Smooth muscle cell (in vitro differentiated cells): Measurements from ENCODE around the gene TUBGCP4. TPM values are rescaled to one million over a fixed set of nuclear protein-coding genes. Genes with fewer than 3 reads are reported as not detected.
"Not testable (repeated sequence)": the region's sequence is repeated elsewhere in the genome, so short reads cannot be mapped to it uniquely, and the experiment has no call there.

Source experiments
- DNase-seq: peaks from one replicate; lab custom pipeline; 2025; ENCODE audit not compliant: unreplicated experiment; lab: John Stamatoyannopoulos, UW
- H2AFZ ChIP-seq: fragments of 200-600 bp; sonication (generic); 2 replicates; pipeline ENCODE4 v1.6.0; 2016; ENCODE audit warnings: antibody characterized with exemption, low read depth, mild to moderate bottlenecking
- H3F3A ChIP-seq: fragments of 200-600 bp; sonication (generic); 2 replicates; pipeline ENCODE4 v1.6.0; 2017; ENCODE audit warnings: antibody characterized with exemption, low read depth
- H3K27ac ChIP-seq: fragments of 200-600 bp; sonication (generic); 2 replicates; pipeline ENCODE4 v1.5.1; 2016; ENCODE audit warnings: low read depth, mild to moderate bottlenecking
- H3K27me3 ChIP-seq: fragments of 200-600 bp; sonication (generic); 2 replicates; pipeline ENCODE4 v1.6.1; 2016; ENCODE audit warnings: low read depth, mild to moderate bottlenecking
- H3K36me3 ChIP-seq: fragments of 200-600 bp; sonication (generic); 2 replicates; pipeline ENCODE4 v1.5.1; 2016; ENCODE audit warnings: low read depth
- H3K4me1 ChIP-seq: fragments of 200-600 bp; sonication (generic); 2 replicates; pipeline ENCODE4 v1.5.1; 2016; ENCODE audit warnings: low read depth
- H3K4me2 ChIP-seq: fragments of 200-600 bp; sonication (generic); 2 replicates; pipeline ENCODE4 v1.6.0; 2016; ENCODE audit warnings: mild to moderate bottlenecking
- H3K4me3 ChIP-seq: fragments of 200-600 bp; sonication (generic); 2 replicates; pipeline ENCODE4 v1.5.1; 2016; ENCODE audit warnings: mild to moderate bottlenecking
- H3K79me2 ChIP-seq: fragments of 200-600 bp; sonication (generic); 2 replicates; pipeline ENCODE4 v1.6.0; 2016; ENCODE audit warnings: low read depth, mild to moderate bottlenecking
- H3K9ac ChIP-seq: fragments of 200-600 bp; sonication (generic); 2 replicates; pipeline ENCODE4 v1.6.0; 2016; ENCODE audit warnings: low read depth
- H3K9me3 ChIP-seq: fragments of 200-600 bp; sonication (generic); replicated peaks from 2 replicates; pipeline ENCODE4 v1.5.1; 2016; ENCODE audit warnings: low read depth
- H4K20me1 ChIP-seq: fragments of 200-600 bp; sonication (generic); 2 replicates; pipeline ENCODE4 v1.6.0; 2016; ENCODE audit warnings: low read depth
- WGBS: methylation state at CpG from one replicate; pipeline ENCODE4 v1.1.7; 2016; ENCODE audit warnings: low lambda C conversion rate; 5-methylcytosine and 5-hydroxymethylcytosine counted together
- polyA plus RNA-seq: library from polyadenylated mRNA; unstranded; fragments of >200 nt; fragmentation: Nextera tagmentation; extraction: Ambion mirVana; gene quantifications from 2 replicates; pipeline ENCODE4 v1.2.1, GENCODE V29; 2016
- total RNA-seq: library from RNA; depleted of rRNA; stranded (reverse); fragments of >200 nt; gene quantifications from 2 replicates; pipeline ENCODE4 v1.2.3, GENCODE V29; 2014
- TF ChIP-seq, protein P1 (sequence below): fragments of 200-600 bp; sonication (generic); IDR thresholded peaks from 2 replicates; pipeline ENCODE4 v1.5.1; 2017; ENCODE audit warnings: borderline replicate concordance, mild to moderate bottlenecking, antibody characterized with exemption; ENCODE audit not compliant: insufficient read depth, poor library complexity, severe bottlenecking

Gene TUBGCP4
- total and polyA plus RNA-seq, 2 experiments from 2014 or later = 10.2 to 11.4 TPM

DNA sequence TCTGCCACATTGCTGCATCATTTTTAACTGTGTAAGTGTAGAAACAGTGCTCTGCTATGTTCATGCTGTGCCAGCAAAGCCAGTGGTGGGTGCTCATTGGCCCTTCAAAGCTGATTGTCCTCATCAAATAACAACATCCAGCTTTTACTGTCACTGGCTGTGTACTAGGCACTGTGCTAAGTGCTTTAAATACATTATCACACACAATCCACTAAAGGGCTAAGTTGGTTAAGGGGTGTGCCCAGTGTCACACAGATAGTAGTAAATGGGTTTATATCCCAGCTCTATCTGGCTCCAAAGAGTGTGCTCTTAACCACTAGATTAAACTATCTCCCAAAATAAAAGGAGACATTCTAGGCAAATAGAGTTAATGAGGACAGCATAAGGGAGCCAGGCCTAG lies 7.7 kb downstream of the TUBGCP4 start:
- TF ChIP-seq, protein P1, sequence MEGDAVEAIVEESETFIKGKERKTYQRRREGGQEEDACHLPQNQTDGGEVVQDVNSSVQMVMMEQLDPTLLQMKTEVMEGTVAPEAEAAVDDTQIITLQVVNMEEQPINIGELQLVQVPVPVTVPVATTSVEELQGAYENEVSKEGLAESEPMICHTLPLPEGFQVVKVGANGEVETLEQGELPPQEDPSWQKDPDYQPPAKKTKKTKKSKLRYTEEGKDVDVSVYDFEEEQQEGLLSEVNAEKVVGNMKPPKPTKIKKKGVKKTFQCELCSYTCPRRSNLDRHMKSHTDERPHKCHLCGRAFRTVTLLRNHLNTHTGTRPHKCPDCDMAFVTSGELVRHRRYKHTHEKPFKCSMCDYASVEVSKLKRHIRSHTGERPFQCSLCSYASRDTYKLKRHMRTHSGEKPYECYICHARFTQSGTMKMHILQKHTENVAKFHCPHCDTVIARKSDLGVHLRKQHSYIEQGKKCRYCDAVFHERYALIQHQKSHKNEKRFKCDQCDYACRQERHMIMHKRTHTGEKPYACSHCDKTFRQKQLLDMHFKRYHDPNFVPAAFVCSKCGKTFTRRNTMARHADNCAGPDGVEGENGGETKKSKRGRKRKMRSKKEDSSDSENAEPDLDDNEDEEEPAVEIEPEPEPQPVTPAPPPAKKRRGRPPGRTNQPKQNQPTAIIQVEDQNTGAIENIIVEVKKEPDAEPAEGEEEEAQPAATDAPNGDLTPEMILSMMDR = no peak
- Histone ChIP-seq H3K4me2 (no peak overlapping the region), H3K79me2 (no peaks in the 10 kb centered on the region), H3K9me3 (no peaks in the 10 kb centered on the region), H3K4me1 (no peaks in the 10 kb centered on the region), H3F3A (no peaks in the 10 kb centered on the region), H3K27me3 (no peaks in the 10 kb centered on the region), H3K27ac (no peak overlapping the region), H2AFZ (no peak overlapping the region), H3K4me3 (no peak overlapping the region), H3K36me3 (peaks cover 4% of the 10 kb centered on the region), H3K9ac (no peak overlapping the region), H4K20me1 (no peaks in the 10 kb centered on the region)
- no peak for DNase-seq

DNA sequence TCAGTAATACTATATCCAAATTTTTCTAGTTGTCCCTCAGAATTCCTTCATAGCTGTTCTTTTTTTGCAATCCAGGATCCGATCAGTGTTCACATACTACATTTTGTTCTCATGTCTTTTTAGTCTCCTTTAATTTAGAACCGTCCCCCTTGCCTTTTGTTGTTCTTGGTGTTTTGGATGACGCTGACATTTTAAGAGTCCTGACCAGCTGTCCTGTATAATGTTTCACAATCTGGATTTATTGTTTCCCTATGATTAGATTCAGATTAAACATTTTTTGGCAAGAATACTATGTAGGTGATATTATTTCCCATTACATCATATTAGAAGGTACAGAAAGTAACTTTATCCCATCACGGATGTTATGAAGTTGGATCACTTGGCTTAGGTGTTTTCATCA lies 11.4 kb downstream of the TUBGCP4 start:
- Histone ChIP-seq H3K79me2 (no peaks in the 10 kb centered on the region), H3F3A (no peaks in the 10 kb centered on the region), H3K4me1 (no peaks in the 10 kb centered on the region), H3K27ac (no peak overlapping the region), H3K4me2 (no peak overlapping the region), H4K20me1 (no peaks in the 10 kb centered on the region), H3K4me3 (no peak overlapping the region), H2AFZ (no peak overlapping the region), H3K9ac (no peak overlapping the region), H3K27me3 (no peaks in the 10 kb centered on the region), H3K9me3 (no peaks in the 10 kb centered on the region), H3K36me3 (peaks cover 4% of the 10 kb centered on the region)
- TF ChIP-seq, protein P1 = no peak
- 98% methylated on average over 4 of the region's 4 CpGs for WGBS
- no peak for DNase-seq

DNA sequence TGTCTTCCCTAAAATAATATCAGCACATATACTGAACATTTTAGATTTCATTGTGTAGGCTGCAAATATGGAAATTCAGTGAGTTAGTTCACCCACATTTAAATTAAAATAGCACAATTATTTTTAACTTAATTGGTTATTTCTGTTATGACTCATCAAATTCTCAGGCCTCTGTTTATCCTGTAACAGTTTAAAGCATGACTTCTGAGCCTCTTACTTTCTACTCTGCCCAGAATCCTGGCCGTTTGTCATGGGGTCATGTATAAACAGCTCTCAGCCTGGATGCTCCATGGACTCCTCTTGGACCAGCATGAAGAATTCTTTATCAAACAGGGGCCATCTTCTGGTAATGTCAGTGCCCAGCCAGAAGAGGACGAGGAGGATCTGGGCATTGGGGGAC lies 12.2 kb downstream of the TUBGCP4 start:
- no peak overlapping the region for H3K9ac ChIP-seq
- TF ChIP-seq, protein P1 = no peak
- H4K20me1 ChIP-seq = no peaks in the 10 kb centered on the region
- H3K9me3 ChIP-seq = no peaks in the 10 kb centered on the region
- 78% methylated on average over 2 of the region's 2 CpGs for WGBS
- H3K79me2 ChIP-seq = no peaks in the 10 kb centered on the region
- no peaks in the 10 kb centered on the region for H3K27me3 ChIP-seq
- peaks cover 8% of the 10 kb centered on the region for H3K36me3 ChIP-seq
- H2AFZ ChIP-seq = no peak overlapping the region
- H3K4me1 ChIP-seq = no peaks in the 10 kb centered on the region
- H3K4me3 ChIP-seq = no peak overlapping the region
- DNase-seq = no peak
- H3F3A ChIP-seq = no peaks in the 10 kb centered on the region
- no peak overlapping the region for H3K27ac ChIP-seq
- H3K4me2 ChIP-seq = no peak overlapping the region

DNA sequence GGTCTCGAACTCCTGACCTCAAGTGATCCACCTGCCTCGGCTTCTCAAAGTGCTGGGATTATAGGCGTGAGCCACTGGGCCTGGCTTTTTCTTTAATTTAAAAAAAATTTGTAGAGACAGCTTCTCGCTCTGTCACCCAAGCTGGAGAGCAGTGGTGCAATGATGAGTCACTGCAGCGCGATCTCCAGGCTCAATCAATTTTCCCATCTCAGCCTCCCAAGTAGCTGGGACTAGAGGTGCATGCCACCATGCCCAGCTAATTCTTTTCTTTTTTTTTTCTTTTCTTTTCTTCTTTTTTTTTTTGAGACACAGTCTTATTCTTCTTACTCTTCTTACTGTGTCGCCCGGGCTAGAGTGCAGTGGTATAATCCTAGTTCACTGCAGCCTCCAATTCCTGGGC lies 19.8 kb downstream of the TUBGCP4 start:
- TF ChIP-seq, protein P1 = no peak
- Histone ChIP-seq H3K79me2 (no peaks in the 10 kb centered on the region), H3K4me3 (no peak overlapping the region), H3K27ac (no peak overlapping the region), H3K27me3 (no peaks in the 10 kb centered on the region), H3K9ac (no peak overlapping the region), H4K20me1 (no peaks in the 10 kb centered on the region), H3F3A (no peaks in the 10 kb centered on the region), H3K36me3 (peaks cover 15% of the 10 kb centered on the region), H3K4me1 (no peaks in the 10 kb centered on the region), H2AFZ (no peak overlapping the region), H3K9me3 (no peaks in the 10 kb centered on the region), H3K4me2 (no peak overlapping the region)
- no peak for DNase-seq
- WGBS = 92% methylated on average over 8 of the region's 8 CpGs

DNA sequence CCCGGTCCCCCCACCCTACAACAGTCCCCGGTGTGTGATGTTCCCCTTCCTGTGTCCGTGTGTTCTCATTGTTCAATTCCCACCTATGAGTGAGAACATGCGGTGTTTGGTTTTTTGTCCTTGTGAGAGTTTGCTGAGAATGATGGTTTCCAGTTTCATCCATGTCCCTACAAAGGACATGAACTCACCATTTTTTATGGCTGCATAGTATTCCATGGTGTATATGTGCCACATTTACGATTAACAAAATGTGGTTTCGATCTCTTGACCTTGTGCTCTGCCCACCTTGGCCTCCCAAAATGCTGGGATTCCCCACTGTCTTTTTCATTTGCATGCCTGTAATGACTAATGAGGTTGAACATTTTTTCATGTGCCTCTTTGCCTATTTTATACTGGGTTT lies 22.7 kb downstream of the TUBGCP4 start:
- not testable (repeated sequence) for H3K9ac ChIP-seq, H3F3A ChIP-seq, H3K27ac ChIP-seq, H3K9me3 ChIP-seq, H4K20me1 ChIP-seq, H3K79me2 ChIP-seq, DNase-seq, H3K36me3 ChIP-seq, H3K4me1 ChIP-seq, H2AFZ ChIP-seq, H3K4me2 ChIP-seq, H3K27me3 ChIP-seq, H3K4me3 ChIP-seq
- WGBS = over 99% methylated on average over 6 of the region's 6 CpGs
